ENCODE measurements around the gene FGFR3.

DNA sequence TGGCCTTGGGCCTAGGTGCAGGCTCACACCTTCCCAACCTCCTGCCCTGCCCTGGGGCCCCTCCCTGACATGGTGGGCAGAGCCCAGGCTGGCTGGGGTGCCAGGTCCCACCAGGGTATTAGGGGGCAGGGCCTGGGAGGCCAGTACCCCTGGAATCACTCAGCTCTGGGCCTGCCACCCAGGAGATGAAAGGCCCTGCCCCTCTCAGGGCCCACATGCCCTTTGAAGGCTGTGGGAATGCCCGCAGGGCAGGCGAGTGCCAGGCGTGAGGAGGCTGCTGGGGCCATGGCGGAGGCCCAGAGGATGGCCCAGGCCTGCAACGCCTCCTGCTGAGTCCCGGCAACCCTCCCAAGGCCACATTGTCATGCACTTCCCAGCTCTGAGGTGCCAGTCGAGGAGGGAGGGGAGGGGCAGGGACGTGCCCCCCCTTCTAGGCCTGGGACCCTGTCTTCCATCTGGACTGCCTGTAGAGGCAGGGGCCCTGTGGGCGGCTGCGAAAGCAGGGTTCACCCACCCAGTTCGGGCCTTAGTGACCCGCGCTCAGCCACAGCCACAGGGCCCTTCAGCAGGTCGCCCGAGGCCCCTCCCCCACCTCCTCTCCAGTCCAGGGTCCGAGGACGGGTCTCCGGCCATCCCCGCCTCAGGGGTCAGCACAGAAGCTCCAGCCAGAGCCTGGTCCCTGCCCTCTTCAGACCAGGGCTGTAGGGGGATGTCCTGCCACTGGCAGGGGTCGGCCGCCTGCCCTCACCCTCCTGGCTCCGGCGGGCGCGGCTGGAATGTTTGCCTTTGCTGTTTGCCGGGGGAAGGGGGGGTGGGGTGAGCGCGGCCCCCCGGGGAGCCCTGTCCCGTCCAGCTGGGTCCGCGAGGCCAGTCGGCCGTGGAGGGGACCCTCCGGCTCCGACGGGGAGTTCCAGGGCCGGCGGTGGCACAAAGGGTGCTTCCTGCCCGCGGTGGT is 26.7 kb upstream of the FGFR3 start:
- no peak for TF ChIP-seq POLR2AphosphoS5 (IDR thresholded peaks at IDR 0.05)
- TF ChIP-seq CTCF (IDR thresholded peaks at IDR 0.05) = no peak
